ENCODE measurements around the gene BEND6. TPM values are rescaled to one million over a fixed set of nuclear protein-coding genes. Genes with fewer than 3 reads are reported as not detected.

BEND6 gene
- total and polyA plus RNA-seq, 10 of the 15 experiments (the other 5 are each of a cell fraction or from before 2014, with no cell fraction given) = 0.79 to 2.8 (median 1.6) TPM

DNA sequence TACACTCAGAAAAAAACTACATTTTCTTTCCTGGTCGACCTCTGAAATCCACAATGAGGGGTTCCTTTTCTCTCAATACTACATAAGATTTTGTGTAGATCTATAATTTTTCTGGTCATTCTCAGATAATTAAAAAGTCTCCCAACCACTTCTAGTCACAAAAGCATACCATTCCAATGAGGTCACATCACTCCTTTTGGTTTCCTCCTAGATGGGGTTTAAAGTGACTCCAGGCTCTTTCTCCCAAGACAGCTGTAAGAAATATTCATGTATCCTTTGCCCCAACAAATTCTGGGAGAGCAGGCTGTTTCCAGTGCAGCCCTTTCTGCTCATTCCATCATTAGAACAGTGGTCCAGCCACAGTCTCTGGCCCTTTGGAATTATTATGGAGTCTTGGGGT is 43.1 kb upstream of the BEND6 start:
- DNase-seq (ENCODE audit: low read depth, low spot score) (no peak), FAIRE-seq (no peak), ATAC-seq (no peak)
- TF ChIP-seq JUNB (IDR thresholded peaks at IDR 0.05) (no peak), IRF3 (IDR thresholded peaks at IDR 0.05) (no peak), KLF5 (IDR thresholded peaks at IDR 0.05; ENCODE audit: partially characterized antibody) (no peak), MAX (IDR thresholded peaks at IDR 0.05; ENCODE audit: low read depth, low read length) (no peak), NR2F1 (conservative IDR thresholded peaks at IDR 0.05) (no peak), ZNF384 (IDR thresholded peaks at IDR 0.05; ENCODE audit: borderline replicate concordance, low read depth, low read length) (no peak), EZH2 (IDR thresholded peaks at IDR 0.05; ENCODE audit: borderline replicate concordance, control insufficient read depth, low read depth, low read length) (no peak), PML (IDR thresholded peaks at IDR 0.05; ENCODE audit: low read length) (no peak), TAF1 (IDR thresholded peaks at IDR 0.05; ENCODE audit: borderline replicate concordance, low read depth, low read length) (no peak), E2F4 (IDR thresholded peaks at IDR 0.05; ENCODE audit: low read depth, low read length) (no peak), RFX5 (IDR thresholded peaks at IDR 0.05; ENCODE audit: low read depth, low read length) (no peak), NR2C1 (IDR thresholded peaks at IDR 0.05) (no peak), RCOR1 (conservative IDR thresholded peaks at IDR 0.05; ENCODE audit: low read depth, low read length) (no peak), ZNF274 (IDR thresholded peaks at IDR 0.05; ENCODE audit: insufficient read depth, insufficient read length) (no peak), SUZ12 (IDR thresholded peaks at IDR 0.05; ENCODE audit: unreplicated experiment) (no peak)
- no peak overlapping the region for H3K4me3 ChIP-seq
- H2AFZ ChIP-seq (ENCODE audit: control insufficient read depth, low read depth, low read length) = no peak overlapping the region
- no peaks in the 10 kb centered on the region for H3K27me3 ChIP-seq (replicated peaks in 1 of 2; ENCODE audit: control insufficient read depth in 2 of 2, insufficient read depth in 2 of 2, low read length in 1 of 2)
- no peaks in the 10 kb centered on the region for H3K36me3 ChIP-seq (ENCODE audit: control insufficient read depth in 2 of 2, insufficient read depth in 2 of 2, low read length in 1 of 2)
- no peak overlapping the region for H3K27ac ChIP-seq (ENCODE audit: control insufficient read depth, insufficient read depth)
- ChIA-PET POLR2A (no interaction called here), CTCF (interaction anchor here (1.0 to 4.3 kb wide), 4 partner anchors 9 to 109 kb away, joined by 3 to 45 read pairs (median 6); no protein-coding TSS in a partner anchor), SMC1A (ENCODE audit: uncharacterized antibody, unreplicated experiment) (interaction anchor here (1.0 to 3.1 kb wide), 2 partner anchors 9 to 44 kb away, joined by 3 to 12 read pairs; partner anchors contain the start of gene BEND6), RAD21 (ENCODE audit: unreplicated experiment) (interaction anchor here (1.4 kb wide), 1 partner anchor 9 kb away, joined by 6 read pairs; no protein-coding TSS in a partner anchor)
- in situ Hi-C loops (cut with MboI) = no loop called here
- H3K4me1 ChIP-seq (ENCODE audit: control insufficient read depth, insufficient read depth, low read length) = no peaks in the 10 kb centered on the region
- no peaks in the 10 kb centered on the region for H3K9me3 ChIP-seq (replicated peaks; ENCODE audit: control insufficient read depth, insufficient read depth, low read length)
- H3K4me2 ChIP-seq (ENCODE audit: control insufficient read depth, insufficient read depth) = no peak overlapping the region
- H3K9ac ChIP-seq (ENCODE audit: control insufficient read depth, insufficient read depth, low read length) = no peak overlapping the region
- 33% methylated on average over 1 of the region's 1 CpG for WGBS (ENCODE audit: insufficient coverage, insufficient replicate concordance, low lambda C conversion rate, missing lambda C conversion rate)
- intact Hi-C loops (cut with micrococcal nuclease; ENCODE audit: unreplicated experiment) = no loop called here
- no peaks in the 10 kb centered on the region for H3K79me2 ChIP-seq (ENCODE audit: control insufficient read depth, insufficient read depth, low read length)
- no TSS peak for BruUV-seq (replicated peaks)
- no peaks in the 10 kb centered on the region for H4K20me1 ChIP-seq (ENCODE audit: control insufficient read depth, insufficient read depth)
